GM21360 (cell line): Measurements from ENCODE around the gene ZNF850.
"Not testable (repeated sequence)": the region's sequence is repeated elsewhere in the genome, so short reads cannot be mapped to it uniquely, and the experiment has no call there.

ENCODE experiments used
- ATAC-seq: cut with Tn5 transposase; IDR thresholded peaks from one replicate; pipeline ENCODE4 v1.9.1; 2021; ENCODE audit warnings: mild to moderate bottlenecking, moderate library complexity; ENCODE audit not compliant: unreplicated experiment

Gene ZNF850

DNA sequence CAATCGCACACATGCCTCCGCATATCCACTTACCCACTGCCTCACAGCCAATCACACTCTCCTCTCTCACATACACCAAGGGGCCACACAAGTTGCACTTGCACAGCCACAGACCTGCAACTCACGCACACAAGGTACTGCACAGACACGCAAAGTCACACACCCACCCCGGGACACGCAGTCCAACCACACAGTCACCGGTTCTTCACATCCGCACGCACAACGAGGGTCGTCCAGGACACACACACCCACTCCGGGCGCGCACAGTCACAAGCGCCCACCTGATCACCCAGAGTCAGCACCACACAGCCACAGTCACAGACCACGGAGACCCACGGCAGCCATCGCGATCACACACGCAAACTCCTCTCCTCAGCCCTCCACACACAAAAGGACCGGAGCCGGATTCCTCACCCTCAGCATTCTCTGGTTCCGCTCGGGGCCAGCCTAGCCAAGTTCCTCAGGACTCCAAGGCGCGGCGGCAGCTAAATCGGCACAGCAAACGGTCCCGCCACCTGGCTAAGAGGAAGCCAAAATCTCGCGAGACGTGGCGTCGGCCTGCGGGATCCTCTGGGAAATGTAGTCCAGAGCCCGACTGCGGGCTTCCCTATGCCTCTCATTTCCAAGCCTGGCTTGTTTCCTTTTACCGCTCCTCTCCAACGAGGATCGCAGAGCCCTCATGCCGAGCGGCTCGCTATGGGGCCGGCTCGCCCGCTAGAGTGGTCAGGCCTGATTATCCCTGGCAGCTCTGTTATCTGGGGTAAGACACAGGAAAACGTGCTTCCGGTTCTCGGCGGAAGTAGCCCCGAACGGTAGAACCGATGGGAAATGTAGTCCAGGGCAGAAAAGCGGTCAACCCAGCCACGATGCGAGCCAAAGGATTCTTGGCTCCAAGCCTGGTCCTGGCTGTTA lies at the start of gene ZNF850:
Gene ZNF850 (minus strand): TSS at position 497 of the 912 bp plus-strand sequence. CDS start 10,201 bp downstream, outside the sequence.
- ATAC-seq = peak; percentile 78

GRCh38 chr19:36821758-36822157 lies 49.2 kb upstream of the ZNF850 start:
- ATAC-seq = no peak

GRCh38 chr19:36819130-36819630 lies 46.6 kb upstream of the ZNF850 start:
- ATAC-seq = no peak

DNA sequence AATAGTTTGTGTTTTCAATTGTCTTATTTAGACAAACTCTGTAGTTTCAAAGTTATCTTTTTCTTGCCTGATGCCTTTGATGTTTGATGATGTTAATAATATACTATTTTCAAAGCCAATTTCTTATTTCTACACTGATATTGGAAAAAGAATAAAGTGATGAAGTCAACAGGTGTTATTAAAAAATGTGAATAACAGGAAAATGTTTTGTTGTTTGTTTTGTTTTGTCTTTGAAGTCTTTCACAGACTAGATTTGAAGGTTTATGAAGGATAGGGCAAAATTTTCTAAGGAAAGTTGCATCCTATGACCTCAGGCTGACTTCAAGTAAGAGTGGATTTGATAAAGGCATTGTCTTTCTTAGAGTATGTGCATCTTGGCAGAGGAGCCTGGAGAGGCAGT lies 34.4 kb upstream of the ZNF850 start:
- no peak for ATAC-seq

DNA sequence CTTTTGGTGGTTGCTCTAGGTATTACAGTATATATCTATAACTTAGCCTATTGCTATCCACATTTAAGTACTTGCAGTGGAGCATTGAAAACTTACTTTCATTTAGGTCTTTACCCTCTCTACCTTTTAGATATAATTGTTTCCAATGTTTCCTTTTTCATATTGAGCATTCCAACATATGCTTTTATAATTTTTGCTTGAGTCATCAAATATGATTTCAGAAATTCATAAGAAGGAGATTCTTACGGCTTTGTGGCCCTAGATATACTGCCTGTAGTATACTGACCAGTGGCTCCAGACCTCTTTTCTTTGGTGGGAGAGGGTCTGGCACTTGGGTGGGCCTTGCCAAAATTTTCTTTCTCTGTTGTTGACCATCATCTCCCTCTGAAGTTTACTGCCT lies 32.8 kb upstream of the ZNF850 start:
- ATAC-seq = no peak

GRCh38 chr19:36797786-36798108 lies 25.1 kb upstream of the ZNF850 start:
- ATAC-seq = no peak

- no peak for ATAC-seq
Measured at GRCh38 chr19:36796714-36796992, 24.0 kb upstream of the ZNF850 start.

GRCh38 chr19:36791420-36792141 lies 19.0 kb upstream of the ZNF850 start:
- ATAC-seq = not testable (repeated sequence)

DNA sequence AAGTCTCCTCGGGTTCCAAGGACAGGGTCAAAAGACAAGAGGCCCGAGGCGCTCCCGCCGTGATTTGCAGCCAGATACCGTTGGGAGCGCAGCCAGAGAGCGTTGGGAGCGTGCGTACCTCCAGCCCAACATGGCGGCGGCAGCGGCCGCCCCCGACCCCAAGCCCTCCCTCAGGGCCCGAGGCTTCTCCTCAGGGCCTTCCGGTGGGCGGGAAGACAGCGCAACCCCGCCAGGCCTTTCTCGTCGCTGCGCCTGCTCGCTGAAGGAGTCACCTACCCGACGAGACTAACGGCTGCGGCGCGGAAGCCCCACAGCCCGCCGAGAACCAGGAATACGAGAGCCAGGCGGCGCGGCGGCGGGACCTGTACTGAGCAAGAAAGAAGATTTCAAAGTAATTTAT lies 3.2 kb upstream of the ZNF850 start:
- no peak for ATAC-seq

- ATAC-seq = no peak
Measured at GRCh38 chr19:36773223-36773579, 594 bp upstream of the ZNF850 start.

DNA sequence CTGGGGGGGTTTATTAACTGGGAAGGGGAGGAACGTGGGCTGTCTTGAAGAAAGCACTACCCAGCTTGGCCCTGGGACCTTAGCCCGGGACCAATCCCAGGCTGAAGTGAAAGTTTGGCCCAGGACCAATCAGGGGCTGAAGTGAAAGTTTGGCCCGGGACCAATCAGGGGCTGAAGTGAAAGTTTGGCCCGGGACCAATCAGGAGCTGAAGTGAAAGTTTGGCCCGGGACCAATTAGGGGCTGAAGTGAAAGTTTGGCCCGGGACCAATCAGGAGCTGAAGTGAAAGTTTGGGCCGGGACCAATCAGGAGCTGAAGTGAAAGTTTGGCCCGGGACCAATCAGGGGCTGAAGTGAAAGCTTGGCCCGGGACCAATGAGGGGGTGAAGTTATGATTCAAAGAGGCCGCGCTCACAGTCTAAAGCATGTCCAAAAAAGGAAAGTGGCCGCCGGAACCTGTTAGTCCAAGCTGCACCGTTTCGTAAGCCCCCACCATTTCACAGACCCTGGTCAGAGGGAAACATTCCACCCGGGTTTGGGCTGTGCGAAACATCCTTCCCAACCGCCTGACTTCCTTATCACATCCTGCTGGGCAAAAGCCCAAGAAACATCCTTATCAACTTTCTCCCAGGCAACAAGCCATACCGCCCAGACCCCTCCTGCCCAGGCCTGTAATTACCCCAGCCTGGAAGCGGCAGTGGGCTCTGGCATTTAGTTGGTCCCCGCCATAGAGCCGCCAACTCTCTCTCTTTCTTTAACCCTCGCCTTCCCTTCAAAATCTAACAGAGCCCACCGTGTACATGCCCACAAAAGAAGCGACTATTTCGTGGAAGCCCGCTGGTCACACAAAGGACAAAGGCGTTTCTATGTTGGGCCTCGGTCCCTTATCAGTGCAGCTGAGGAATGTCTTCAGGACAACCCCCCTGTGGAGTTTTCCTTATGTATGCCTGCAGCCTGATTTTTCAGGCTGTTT lies 1.1 kb downstream of the ZNF850 start:
- no peak for ATAC-seq

DNA sequence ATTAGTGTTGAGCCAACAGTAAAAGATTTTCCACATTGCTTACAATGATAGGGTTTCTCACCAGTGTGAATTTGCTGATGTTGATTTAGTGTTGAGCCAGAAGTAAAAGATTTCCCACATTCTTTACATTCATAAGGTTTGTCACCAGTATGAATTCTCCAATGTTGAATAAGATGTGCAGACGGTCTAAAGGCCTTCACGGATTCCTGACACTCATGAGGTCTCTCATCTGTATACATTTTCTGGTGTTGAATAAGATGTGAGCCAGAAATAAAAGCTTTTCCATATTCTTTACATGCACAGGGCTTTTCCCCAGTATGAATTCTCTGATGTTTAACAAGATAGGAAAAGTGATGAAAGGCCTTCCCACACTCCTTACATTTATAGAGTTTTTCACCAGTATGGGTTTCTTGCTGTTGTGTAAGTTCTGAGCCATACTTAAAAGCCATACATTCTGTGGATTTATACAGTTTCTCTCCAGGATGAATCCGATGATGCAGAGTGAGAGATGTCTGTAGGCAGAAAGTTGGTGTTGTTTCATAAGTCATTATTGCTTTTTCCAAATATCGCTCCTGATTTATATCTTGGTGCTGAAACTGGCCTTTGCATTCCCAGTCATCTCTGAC lies 22.4 kb downstream of the ZNF850 start:
- no peak for ATAC-seq

- not testable (repeated sequence) for ATAC-seq
Measured at GRCh38 chr19:36749613-36750012, 23.0 kb downstream of the ZNF850 start.

GRCh38 chr19:36748431-36749275 lies 24.0 kb downstream of the ZNF850 start:
- ATAC-seq = no peak

GRCh38 chr19:36747750-36748149 lies 24.9 kb downstream of the ZNF850 start:
- no peak for ATAC-seq

DNA sequence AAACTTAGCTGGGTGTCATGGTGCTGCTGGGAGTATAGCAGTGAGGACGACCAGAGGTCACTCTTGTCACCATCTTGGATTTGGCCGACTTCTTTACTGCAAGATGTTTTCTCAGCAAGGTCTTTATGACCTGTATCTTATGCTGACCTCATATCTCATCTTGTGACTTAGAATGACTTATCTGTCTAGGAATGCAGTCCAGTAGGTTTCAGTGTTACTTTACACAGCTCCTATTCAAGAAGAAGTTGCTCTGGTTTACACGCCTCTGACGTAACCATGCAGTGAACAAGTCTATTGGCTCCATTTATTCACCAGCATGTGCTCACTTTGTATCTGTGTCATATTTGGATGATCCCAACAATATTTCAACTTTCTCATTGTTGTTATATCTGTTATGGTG lies 26.7 kb downstream of the ZNF850 start:
- no peak for ATAC-seq

DNA sequence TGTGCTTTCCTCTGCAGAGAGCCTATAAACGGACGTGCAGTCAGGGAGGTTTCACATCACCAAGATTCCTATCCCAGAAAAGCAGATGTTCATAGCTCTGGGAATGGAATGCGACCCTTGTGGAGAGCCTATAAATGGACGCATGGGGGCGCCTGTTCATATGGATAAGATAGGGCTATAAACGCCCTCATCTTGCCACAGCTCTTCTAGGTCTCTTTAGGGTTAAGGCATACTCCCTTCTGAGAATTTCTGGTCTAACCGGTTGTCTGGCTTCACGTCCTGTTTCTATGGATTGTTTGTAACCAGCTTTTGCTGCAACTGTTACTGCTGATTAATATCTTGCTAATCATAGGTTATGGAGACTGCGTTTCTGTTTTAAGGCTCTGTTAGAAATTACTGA lies 36.4 kb downstream of the ZNF850 start:
- not testable (repeated sequence) for ATAC-seq

GRCh38 chr19:36719687-36720556 lies 52.7 kb downstream of the ZNF850 start:
- no peak for ATAC-seq

GRCh38 chr19:36709423-36709822 lies 63.2 kb downstream of the ZNF850 start:
- no peak for ATAC-seq
